Endothelial cell of umbilical vein (primary cell): ENCODE data around the gene RSPO1. TPM values are rescaled to one million over a fixed set of nuclear protein-coding genes. Genes with fewer than 3 reads are reported as not detected.

ENCODE experiments used
- BruUV-seq: library from RNA; stranded (reverse); fragments of 400-500 nt; replicated peaks from 2 replicates; lab custom pipeline; 2021; lab: Mats Ljungman, UMichigan
- CTCF ChIA-PET: fragments of 300-600, 350-600 bp; sonication (Branson Sonifier 250); formaldehyde crosslinking; loops from one replicate; lab custom pipeline; 2021; ENCODE audit warnings: antibody characterized with exemption, inconsistent platforms; lab: Charles Lee
- POLR2A ChIA-PET: fragments of 300-600, 350-600 bp; sonication (Branson Sonifier 250); formaldehyde crosslinking; loops from one replicate; lab custom pipeline; 2021; ENCODE audit warnings: antibody characterized with exemption, inconsistent platforms; lab: Charles Lee
- DNase-seq: peaks from one replicate; pipeline ENCODE4 v3.0.0-alpha.2; 2011; ENCODE audit warnings: low read depth, low spot score
- FAIRE-seq: peaks from 2 replicates; lab custom pipeline; 2011; peaks lifted over from hg19 to GRCh38; lab: Jason Lieb, UNC
- H2AFZ ChIP-seq: 2 replicates; pipeline ENCODE4 v1.6.0; 2012; ENCODE audit warnings: low read depth, low read length, control low read depth, inconsistent platforms
- H3K27ac ChIP-seq: 2 replicates; pipeline ENCODE4 v1.5.1; 2011; ENCODE audit warnings: low read depth, mild to moderate bottlenecking, control low read depth, low read length, moderate library complexity; ENCODE audit not compliant: insufficient read depth
- H3K27me3 ChIP-seq, 2 experiments: 2 replicates each; pipeline versions ENCODE4 v1.6.0 to v1.6.1; 2011; ENCODE audit warnings: low read length in 2 of 2, mixed read lengths in 1 of 2; ENCODE audit not compliant: control insufficient read depth in 2 of 2, insufficient read depth in 2 of 2
- H3K36me3 ChIP-seq, 2 experiments: 2 replicates in 1 of 2; 3 replicates in 1 of 2; pipeline ENCODE4 v1.5.1; 2011; ENCODE audit warnings: low read length in 2 of 2, mild to moderate bottlenecking in 1 of 2, moderate library complexity in 1 of 2; ENCODE audit not compliant: control insufficient read depth in 2 of 2, insufficient read depth in 2 of 2; ENCODE audit errors: extremely low read depth in 1 of 2
- H3K4me1 ChIP-seq: 3 replicates; pipeline ENCODE4 v1.5.1; 2011; ENCODE audit warnings: mild to moderate bottlenecking, low read length; ENCODE audit not compliant: control insufficient read depth, insufficient read depth; ENCODE audit errors: extremely low read depth
- H3K4me2 ChIP-seq: 2 replicates; pipeline ENCODE4 v1.6.1; 2011; ENCODE audit warnings: low read length, control low read depth, mixed read lengths; ENCODE audit not compliant: insufficient read depth
- H3K4me3 ChIP-seq, 3 experiments: fragments of 200-600 bp in 1 of 3; sonication (generic), shearing (Covaris generic) in 1 of 3; replicated peaks in 1 of 3; 2 replicates each; pipeline ENCODE4 v1.5.1; 2011 to 2016; ENCODE audit warnings: control low read depth in 3 of 3, low read length in 3 of 3, mild to moderate bottlenecking in 2 of 3, inconsistent platforms in 1 of 3, low read depth in 1 of 3, moderate library complexity in 1 of 3; ENCODE audit not compliant: insufficient read depth in 1 of 3
- H3K79me2 ChIP-seq: 2 replicates; pipeline ENCODE4 v1.6.0; 2012; ENCODE audit warnings: low read length, inconsistent platforms; ENCODE audit not compliant: control insufficient read depth, insufficient read depth
- H3K9ac ChIP-seq: replicated peaks from 2 replicates; pipeline ENCODE3; 2011; ENCODE audit warnings: low read length, control low read depth; ENCODE audit not compliant: insufficient read depth; ENCODE audit errors: extremely low read depth
- H3K9me1 ChIP-seq: replicated peaks from 3 replicates; pipeline ENCODE4 v1.6.0; 2011; ENCODE audit warnings: mild to moderate bottlenecking, low read length; ENCODE audit not compliant: control insufficient read depth, insufficient read depth; ENCODE audit errors: extremely low read depth
- H3K9me3 ChIP-seq: replicated peaks from 2 replicates; pipeline ENCODE4 v1.5.1; 2012; ENCODE audit warnings: low read length, inconsistent platforms; ENCODE audit not compliant: control insufficient read depth, insufficient read depth
- H4K20me1 ChIP-seq: replicated peaks from 2 replicates; pipeline ENCODE3; 2011; ENCODE audit warnings: mild to moderate bottlenecking, low read length; ENCODE audit not compliant: control insufficient read depth, insufficient read depth; ENCODE audit errors: extremely low read depth
- EZH2 ChIP-seq: IDR thresholded peaks from 2 replicates; pipeline ENCODE4 v1.6.1; 2012; ENCODE audit warnings: borderline replicate concordance, low read depth, mild to moderate bottlenecking, moderate library complexity, low read length, inconsistent platforms; ENCODE audit not compliant: severe bottlenecking
- FOS ChIP-seq: IDR thresholded peaks from 2 replicates; pipeline ENCODE4 v1.6.1; 2011; ENCODE audit warnings: mild to moderate bottlenecking, low read length, moderate library complexity, borderline replicate concordance; ENCODE audit not compliant: insufficient read depth
- GATA2 ChIP-seq: IDR thresholded peaks from 2 replicates; pipeline ENCODE4 v1.7.0; 2011; ENCODE audit warnings: low read depth, mild to moderate bottlenecking, moderate library complexity, mixed read lengths, low read length; ENCODE audit not compliant: insufficient read length, insufficient read depth
- JUN ChIP-seq: IDR thresholded peaks from 2 replicates; pipeline ENCODE4 v1.6.1; 2011; ENCODE audit warnings: borderline replicate concordance, low read depth; ENCODE audit not compliant: insufficient read length, insufficient read depth
- MYC ChIP-seq: IDR thresholded peaks from one replicate; pipeline ENCODE4 v1.6.1; 2011; ENCODE audit warnings: mild to moderate bottlenecking, low read depth, low read length
- POLR2A ChIP-seq: IDR thresholded peaks from 2 replicates; pipeline ENCODE4 v1.6.1; 2012; ENCODE audit warnings: low read depth, mild to moderate bottlenecking, control low read depth, low read length
- POLR2AphosphoS5 ChIP-seq: IDR thresholded peaks from 2 replicates; pipeline ENCODE4 v1.6.1; 2012; ENCODE audit warnings: low read depth, mild to moderate bottlenecking, control low read depth, low read length, moderate library complexity; ENCODE audit not compliant: insufficient read depth
- dilution Hi-C: fragments of 300-500 bp; cut with MboI; formaldehyde crosslinking; loops from one replicate; pipeline ENCODE4 v1.15.0; 2019; ENCODE audit warnings: low sequenced_read_pairs; ENCODE audit not compliant: extremely low pct_ligation_motif_present
- intact Hi-C: fragments of 100-400 bp; cut with micrococcal nuclease; formaldehyde crosslinking; loops from one replicate; pipeline ENCODE4 v1.10.0; 2022
- polyA plus RNA-seq, 4 experiments: library from polyadenylated mRNA; depleted of rRNA in 3 of 4; stranded (reverse) in 3 of 4; unstranded in 1 of 4; fragments of >200 nt; gene quantifications; 2 replicates each; pipeline versions ENCODE4 v1.2.1 to v1.2.3, GENCODE V29; 2011 to 2012; ENCODE audit warnings: missing spikeins in 1 of 4
- total RNA-seq: library from RNA; stranded (reverse); gene quantifications from 2 replicates; pipeline ENCODE4 v1.2.3, GENCODE V29; 2021
- TF ChIP-seq, protein P1 (sequence below), 2 donors: IDR thresholded peaks; 1 replicate in 1 of 2; 2 replicates in 1 of 2; pipeline ENCODE4 v1.5.1; 2011; ENCODE audit warnings: low read length in 2 of 2, mild to moderate bottlenecking in 2 of 2, moderate library complexity in 2 of 2, control low read depth in 1 of 2, inconsistent platforms in 1 of 2, low read depth in 1 of 2; ENCODE audit not compliant: insufficient read depth in 1 of 2; ENCODE audit errors: extremely low read depth in 1 of 2
- TF ChIP-seq, protein P2 (sequence below): IDR thresholded peaks from 2 replicates; pipeline ENCODE4 v1.6.1; 2011; ENCODE audit not compliant: insufficient read depth, insufficient read length

Gene RSPO1
- total and polyA plus RNA-seq, 2 donors (not counting 3 experiments of a cell fraction or from before 2014, with no cell fraction given) = not detected

DNA sequence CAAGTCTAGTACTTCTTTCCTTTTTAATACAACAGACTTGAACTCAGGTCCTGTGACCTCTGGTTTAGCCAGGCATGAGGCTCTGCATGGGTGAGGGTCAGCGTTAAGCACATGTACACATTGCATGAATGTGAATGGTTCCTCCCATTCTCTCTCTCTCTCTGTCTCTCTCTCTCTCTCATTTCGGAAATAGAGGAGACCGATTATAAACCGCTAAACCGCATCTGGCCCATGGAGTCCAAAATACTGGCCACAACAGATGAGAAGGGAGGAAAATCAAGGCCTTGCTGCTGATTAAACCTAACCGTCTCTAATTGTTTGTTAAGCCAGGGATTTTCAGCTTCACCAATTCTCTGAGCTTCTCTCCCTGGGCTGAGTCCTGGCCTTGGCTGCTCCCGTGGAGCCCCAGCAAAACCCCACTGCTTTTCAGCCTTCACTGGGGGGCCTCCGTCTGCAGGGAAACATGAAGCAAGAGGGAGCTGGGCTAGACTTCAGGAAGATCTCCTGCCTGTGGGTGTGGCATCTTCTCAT is 6.6 kb downstream of the RSPO1 start:
- Histone ChIP-seq H3K27ac (no peak overlapping the region), H3K36me3 (no peaks in the 10 kb centered on the region), H3K9me1 (no peaks in the 10 kb centered on the region), H3K4me2 (no peak overlapping the region), H3K9ac (no peak overlapping the region), H3K79me2 (no peaks in the 10 kb centered on the region), H3K27me3 (peaks cover 35 to 36% of the 10 kb centered on the region in 2 experiments), H3K4me1 (no peaks in the 10 kb centered on the region), H3K4me3 (no peak overlapping the region), H2AFZ (no peak overlapping the region), H4K20me1 (no peaks in the 10 kb centered on the region), H3K9me3 (no peaks in the 10 kb centered on the region)
- no peak for DNase-seq
- intact Hi-C loops (no loop called here), dilution Hi-C loops (no loop called here)
- TF ChIP-seq POLR2AphosphoS5 (no peak), GATA2 (no peak), POLR2A (no peak)
- CTCF ChIA-PET = interaction anchor here (1.2 kb wide), 1 partner anchor 25 kb away, joined by 4 read pairs; no protein-coding TSS in a partner anchor
- FAIRE-seq = no peak
- no TSS peak for BruUV-seq
- POLR2A ChIA-PET = no interaction called here

DNA sequence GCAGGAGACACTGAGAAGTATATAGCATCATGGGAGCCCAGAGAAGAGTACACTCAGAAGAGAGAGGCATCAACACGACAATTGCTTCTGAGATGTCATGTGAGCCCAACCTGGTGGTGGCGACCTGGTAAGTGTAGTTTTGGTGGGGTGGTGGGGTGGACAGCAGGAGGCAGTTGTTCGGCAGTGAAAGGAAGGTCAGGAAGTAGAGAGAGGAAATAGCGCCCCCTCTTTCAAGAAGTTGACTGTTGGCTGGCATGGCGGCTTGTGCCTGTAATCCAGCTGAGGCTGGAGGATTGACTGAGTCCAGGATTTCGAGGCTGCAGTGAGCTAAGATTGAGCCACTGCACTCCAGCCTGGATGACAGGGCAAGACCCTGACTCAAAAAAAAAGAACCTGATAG is 12.6 kb downstream of the RSPO1 start:
- Histone ChIP-seq H3K4me2 (no peak overlapping the region), H3K9me1 (no peaks in the 10 kb centered on the region), H3K36me3 (no peaks in the 10 kb centered on the region), H3K27ac (no peak overlapping the region), H3K4me1 (no peaks in the 10 kb centered on the region), H3K27me3 (peaks cover 0 to 4% of the 10 kb centered on the region in 2 experiments), H3K9me3 (no peaks in the 10 kb centered on the region), H4K20me1 (no peaks in the 10 kb centered on the region), H3K79me2 (no peaks in the 10 kb centered on the region), H3K4me3 (no peak overlapping the region), H2AFZ (no peak overlapping the region), H3K9ac (no peak overlapping the region)
- dilution Hi-C loops (no loop called here), intact Hi-C loops (no loop called here)
- TF ChIP-seq, protein P1, sequence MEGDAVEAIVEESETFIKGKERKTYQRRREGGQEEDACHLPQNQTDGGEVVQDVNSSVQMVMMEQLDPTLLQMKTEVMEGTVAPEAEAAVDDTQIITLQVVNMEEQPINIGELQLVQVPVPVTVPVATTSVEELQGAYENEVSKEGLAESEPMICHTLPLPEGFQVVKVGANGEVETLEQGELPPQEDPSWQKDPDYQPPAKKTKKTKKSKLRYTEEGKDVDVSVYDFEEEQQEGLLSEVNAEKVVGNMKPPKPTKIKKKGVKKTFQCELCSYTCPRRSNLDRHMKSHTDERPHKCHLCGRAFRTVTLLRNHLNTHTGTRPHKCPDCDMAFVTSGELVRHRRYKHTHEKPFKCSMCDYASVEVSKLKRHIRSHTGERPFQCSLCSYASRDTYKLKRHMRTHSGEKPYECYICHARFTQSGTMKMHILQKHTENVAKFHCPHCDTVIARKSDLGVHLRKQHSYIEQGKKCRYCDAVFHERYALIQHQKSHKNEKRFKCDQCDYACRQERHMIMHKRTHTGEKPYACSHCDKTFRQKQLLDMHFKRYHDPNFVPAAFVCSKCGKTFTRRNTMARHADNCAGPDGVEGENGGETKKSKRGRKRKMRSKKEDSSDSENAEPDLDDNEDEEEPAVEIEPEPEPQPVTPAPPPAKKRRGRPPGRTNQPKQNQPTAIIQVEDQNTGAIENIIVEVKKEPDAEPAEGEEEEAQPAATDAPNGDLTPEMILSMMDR (IDR thresholded peaks at IDR 0.05; ENCODE audit: extremely low read depth in 1 of 2, insufficient read depth in 1 of 2, low read depth in 1 of 2, low read length in 2 of 2) = no peak
- TF ChIP-seq GATA2 (no peak), FOS (no peak), POLR2AphosphoS5 (no peak), EZH2 (no peak), MYC (no peak), JUN (no peak), POLR2A (no peak)
- TF ChIP-seq, protein P2, sequence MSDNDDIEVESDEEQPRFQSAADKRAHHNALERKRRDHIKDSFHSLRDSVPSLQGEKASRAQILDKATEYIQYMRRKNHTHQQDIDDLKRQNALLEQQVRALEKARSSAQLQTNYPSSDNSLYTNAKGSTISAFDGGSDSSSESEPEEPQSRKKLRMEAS = no peak
- BruUV-seq = no TSS peak
- FAIRE-seq (no peak), DNase-seq (no peak)
- POLR2A ChIA-PET = no interaction called here
- CTCF ChIA-PET = interaction anchor here (2.0 to 5.0 kb wide), 2 partner anchors 10 to 19 kb away, joined by 6 to 20 read pairs; no protein-coding TSS in a partner anchor
